IMR-90 (cell line): ENCODE data around the gene TDRD3. TPM values are rescaled to one million over a fixed set of nuclear protein-coding genes. Genes with fewer than 3 reads are reported as not detected.
A peak's percentile ranks its signal among the peaks of the same experiment; 100 is the strongest.

Experiments used
- ATAC-seq: fragments of 200-7000 bp; cut with Tn5 transposase; 2 replicates; pipeline ENCODE4 v1.9.1; 2020; ENCODE audit warnings: low read depth, mild to moderate bottlenecking, moderate library complexity
- BruUV-seq: library from RNA; stranded (reverse); fragments of 400-500 nt; replicated peaks from 2 replicates; lab custom pipeline; 2021; lab: Mats Ljungman, UMichigan
- CTCF ChIA-PET: fragments of 300-600 bp; formaldehyde crosslinking; extraction: SDS; loops from one replicate; lab custom pipeline; 2021; ENCODE audit warnings: antibody characterized with exemption; lab: Yijun Ruan, JAX
- POLR2A ChIA-PET: fragments of 300-600 bp; sonication (Branson Sonifier 250); formaldehyde crosslinking; loops from one replicate; lab custom pipeline; 2022; ENCODE audit warnings: antibody characterized with exemption; ENCODE audit not compliant: unreplicated experiment; lab: Charles Lee
- DNase-seq: peaks from one replicate; pipeline ENCODE4 v3.0.0; 2013
- H2AFZ ChIP-seq: replicated peaks from 2 replicates; pipeline ENCODE3; 2013; ENCODE audit warnings: low read length, mild to moderate bottlenecking; ENCODE audit not compliant: poor library complexity
- H2AK5ac ChIP-seq: 2 replicates; pipeline ENCODE4 v1.6.1; 2013; ENCODE audit warnings: low read depth, low read length, inconsistent platforms
- H2AK9ac ChIP-seq: replicated peaks from 2 replicates; pipeline ENCODE3; 2013; ENCODE audit warnings: mild to moderate bottlenecking, low read depth, low read length, moderate library complexity; ENCODE audit not compliant: poor library complexity
- H2BK120ac ChIP-seq: 2 replicates; pipeline ENCODE4 v1.6.1; 2013; ENCODE audit warnings: low read depth, low read length, inconsistent platforms
- H2BK15ac ChIP-seq: 3 replicates; pipeline ENCODE4 v1.6.1; 2013; ENCODE audit warnings: low read depth, low read length, inconsistent platforms
- H2BK20ac ChIP-seq: 2 replicates; pipeline ENCODE4 v1.6.1; 2013; ENCODE audit warnings: low read depth, mild to moderate bottlenecking, inconsistent platforms, low read length, moderate library complexity
- H2BK5ac ChIP-seq: 2 replicates; pipeline ENCODE4 v1.6.1; 2013; ENCODE audit warnings: mild to moderate bottlenecking, low read depth, low read length, inconsistent platforms; ENCODE audit not compliant: poor library complexity, severe bottlenecking
- H3K14ac ChIP-seq: replicated peaks from 2 replicates; pipeline ENCODE4 v1.6.1; 2013; ENCODE audit warnings: low read depth, low read length, inconsistent platforms
- H3K18ac ChIP-seq: 2 replicates; pipeline ENCODE4 v1.6.1; 2013; ENCODE audit warnings: low read depth, low read length, control low read depth
- H3K23ac ChIP-seq: 2 replicates; pipeline ENCODE4 v1.6.1; 2013; ENCODE audit warnings: low read depth, low read length, inconsistent platforms
- H3K27ac ChIP-seq: 2 replicates; pipeline ENCODE4 v1.5.1; 2013; ENCODE audit warnings: mild to moderate bottlenecking, control low read depth, low read length; ENCODE audit not compliant: insufficient read depth
- H3K27me3 ChIP-seq: 2 replicates; pipeline ENCODE4 v1.6.1; 2013; ENCODE audit warnings: low read length; ENCODE audit not compliant: control insufficient read depth, insufficient read depth
- H3K36me3 ChIP-seq: 2 replicates; pipeline ENCODE4 v1.6.1; 2013; ENCODE audit warnings: low read length, mixed read lengths; ENCODE audit not compliant: control insufficient read depth, insufficient read depth
- H3K4ac ChIP-seq: 2 replicates; pipeline ENCODE4 v1.6.1; 2013; ENCODE audit warnings: low read depth, low read length, inconsistent platforms
- H3K4me1 ChIP-seq: 2 replicates; pipeline ENCODE4 v1.6.1; 2013; ENCODE audit warnings: low read length, mixed read lengths; ENCODE audit not compliant: control insufficient read depth, insufficient read depth
- H3K4me2 ChIP-seq: 2 replicates; pipeline ENCODE4 v1.6.1; 2013; ENCODE audit warnings: low read depth, mild to moderate bottlenecking, control low read depth, low read length, moderate library complexity
- H3K4me3 ChIP-seq: 2 replicates; pipeline ENCODE4 v1.5.1; 2013; ENCODE audit warnings: low read depth, mild to moderate bottlenecking, control low read depth, low read length, moderate library complexity; ENCODE audit not compliant: insufficient read depth
- H3K56ac ChIP-seq: 2 replicates; pipeline ENCODE4 v1.6.1; 2013; ENCODE audit warnings: low read length, inconsistent platforms; ENCODE audit not compliant: insufficient read depth; ENCODE audit errors: extremely low read depth
- H3K79me1 ChIP-seq, 2 experiments: 2 replicates each; pipeline ENCODE4 v1.6.1; 2013; ENCODE audit warnings: low read length in 2 of 2, inconsistent platforms in 1 of 2, low read depth in 1 of 2
- H3K9ac ChIP-seq: 2 replicates; pipeline ENCODE4 v1.6.1; 2013; ENCODE audit warnings: low read depth, low read length, control low read depth
- H3K9me1 ChIP-seq: 2 replicates; pipeline ENCODE4 v1.6.1; 2013; ENCODE audit warnings: low read length, inconsistent platforms; ENCODE audit not compliant: insufficient read depth
- H3K9me3 ChIP-seq: 2 replicates; pipeline ENCODE4 v1.6.1; 2013; ENCODE audit warnings: low read length; ENCODE audit not compliant: control insufficient read depth, insufficient read depth
- H4K20me1 ChIP-seq: 2 replicates; pipeline ENCODE4 v1.6.1; 2013; ENCODE audit warnings: low read length, inconsistent platforms; ENCODE audit not compliant: insufficient read depth
- H4K5ac ChIP-seq: 2 replicates; pipeline ENCODE4 v1.6.1; 2013; ENCODE audit warnings: mild to moderate bottlenecking, low read depth, low read length, control low read depth
- H4K8ac ChIP-seq, 2 experiments: 2 replicates each; pipeline ENCODE4 v1.6.1; 2013; ENCODE audit warnings: low read depth in 2 of 2, low read length in 2 of 2, control low read depth in 1 of 2, inconsistent platforms in 1 of 2
- H4K91ac ChIP-seq: 2 replicates; pipeline ENCODE4 v1.6.1; 2013; ENCODE audit warnings: low read depth, low read length, inconsistent platforms; ENCODE audit not compliant: insufficient read depth
- RFX5 ChIP-seq: IDR thresholded peaks from 2 replicates; pipeline ENCODE4 v1.8.0; 2012; ENCODE audit warnings: low read depth, mild to moderate bottlenecking, low read length, moderate library complexity
- WGBS, 2 experiments: methylation state at CpG; one replicate each; pipeline versions ENCODE4 v1.1.5 to v1.1.7; 2013; ENCODE audit warnings: missing lambda C conversion rate in 2 of 2; ENCODE audit not compliant: insufficient read length in 1 of 2; ENCODE audit errors: extremely low coverage in 2 of 2; 5-methylcytosine and 5-hydroxymethylcytosine counted together
- dilution Hi-C: fragments of 300-500 bp; cut with HindIII; formaldehyde crosslinking; loops from one replicate; pipeline ENCODE4 v1.14.3; 2018; ENCODE audit warnings: low sequenced_read_pairs; ENCODE audit not compliant: unreplicated experiment
- in situ Hi-C: fragments of 300-500 bp; cut with MboI; formaldehyde crosslinking; loops from 3 replicates; pipeline ENCODE4 v1.14.3; 2019; ENCODE audit warnings: low sequenced_read_pairs, inconsistent platforms, mixed read lengths
- intact Hi-C: fragments of 100-400 bp; cut with micrococcal nuclease; formaldehyde crosslinking; loops from 2 replicates; pipeline ENCODE4 v1.10.0; 2022
- polyA plus RNA-seq, 3 experiments: library from polyadenylated mRNA; depleted of rRNA; stranded (reverse); fragments of >200 nt; gene quantifications; 2 replicates each; pipeline ENCODE4 v1.2.3, GENCODE V29; 2012; ENCODE audit warnings: low replicate concordance in 1 of 3
- total RNA-seq: library from RNA; depleted of rRNA; stranded (reverse); fragments of >200 nt; gene quantifications from 2 replicates; pipeline ENCODE4 v1.2.3, GENCODE V29; 2012

Gene TDRD3
- total and polyA plus RNA-seq, 2 of the 4 experiments (the other 2 are of a cell fraction) = 3.9 to 12.0 TPM

DNA sequence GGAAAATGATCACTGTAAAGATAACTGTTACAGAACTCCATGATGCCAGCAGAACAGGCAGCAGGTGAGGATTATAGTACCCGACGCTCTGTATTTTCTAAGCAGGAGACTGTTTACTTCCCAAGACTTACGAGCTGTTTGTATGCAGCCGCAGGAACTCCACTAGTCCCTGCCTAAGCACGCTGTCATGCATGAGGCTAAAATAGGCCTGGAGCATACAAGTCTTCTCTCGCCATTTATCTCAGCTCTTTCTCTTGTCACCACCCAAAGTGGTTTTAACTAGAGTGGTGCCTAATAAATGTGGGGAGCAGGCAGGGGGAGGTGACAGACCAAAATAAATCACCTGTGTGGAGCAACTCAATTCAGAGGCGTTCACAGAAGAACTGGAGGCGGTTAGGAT lies 175.8 kb downstream of the TDRD3 start:
- Histone ChIP-seq H3K4me3 (no peak overlapping the region), H2BK120ac (no peak overlapping the region), H3K14ac (no peak overlapping the region), H3K9me1 (peaks cover 3% of the 10 kb centered on the region; the same call in 1 of the 2 replicates), H2AFZ (no peak overlapping the region), H3K4me1 (peaks cover 3% of the 10 kb centered on the region; the same call in 1 of the 2 replicates), H2BK5ac (no peak overlapping the region), H4K20me1 (no peaks in the 10 kb centered on the region), H4K8ac (no peak overlapping the region), H3K23ac (no peak overlapping the region), H3K4ac (no peak overlapping the region), H2AK9ac (no peak overlapping the region), H2BK20ac (no peak overlapping the region), H3K36me3 (no peaks in the 10 kb centered on the region), H2AK5ac (peak overlapping the region; percentile 2; the same call in 1 of the 2 replicates), H4K91ac (no peak overlapping the region), H4K5ac (no peak overlapping the region), H3K4me2 (no peak overlapping the region), H3K18ac (no peak overlapping the region), H3K9ac (no peak overlapping the region), H3K9me3 (no peaks in the 10 kb centered on the region), H3K27me3 (no peaks in the 10 kb centered on the region), H3K27ac (no peak overlapping the region), H3K56ac (no peak overlapping the region), H3K79me1 (no peaks in the 10 kb centered on the region), H2BK15ac (no peak overlapping the region)
- in situ Hi-C loops = no loop called here
- no peak for TF ChIP-seq RFX5
- intact Hi-C loops = no loop called here
- CTCF ChIA-PET = interaction anchor here (0.6 kb wide), 1 partner anchor 14 kb away, joined by 5 read pairs; no protein-coding TSS in a partner anchor
- BruUV-seq = no TSS peak
- ATAC-seq = peak; percentile 22; the same call in 1 of the 2 replicates
- no peak for DNase-seq
- POLR2A ChIA-PET = no interaction called here
- 80% methylated on average over 2 of the region's 8 CpGs; no CpG with 5 or more reads in 1 of the 2 experiments for WGBS, 2 experiments
- dilution Hi-C loops = no loop called here
